Stimulated activated naive B cell treated with anti-CD40 and anti-IgM and Interleukin-4, amounts not matched to agents 10 μg/mL and 1 μg/mL and 100 μg/mL, for 72 hours (primary cell): ENCODE data around the gene NFATC2.
"Not testable (repeated sequence)": the region's sequence is repeated elsewhere in the genome, so short reads cannot be mapped to it uniquely, and the experiment has no call there.

Source experiments
- ATAC-seq, 2 donors: fragments of 150-1000 bp; cut with Tn5 transposase; replicated peaks; 2 replicates each; pipeline ENCODE4 v1.10.0; 2021; ENCODE audit warnings: moderate library complexity in 1 of 2
- DNase-seq: peaks from one replicate; pipeline ENCODE4 v3.0.0; 2021
- H3K27ac Mint-ChIP-seq: one replicate; pipeline ENCODE4 v1.8.0; 2022; ENCODE audit warnings: mild to moderate bottlenecking, mixed read lengths
- H3K27me3 Mint-ChIP-seq, 2 donors: one replicate each; pipeline ENCODE4 v1.8.0; 2022; ENCODE audit warnings: mixed read lengths in 2 of 2
- H3K36me3 Mint-ChIP-seq, 2 donors: one replicate each; pipeline ENCODE4 v1.8.0; 2022; ENCODE audit warnings: mixed read lengths in 2 of 2, mild to moderate bottlenecking in 1 of 2
- H3K4me1 Mint-ChIP-seq, 2 donors: one replicate each; pipeline ENCODE4 v1.8.0; 2022; ENCODE audit warnings: mixed read lengths in 2 of 2, mild to moderate bottlenecking in 1 of 2
- H3K4me3 Mint-ChIP-seq, 2 donors: one replicate each; pipeline ENCODE4 v1.8.0; 2022; ENCODE audit warnings: mild to moderate bottlenecking in 2 of 2, mixed read lengths in 2 of 2, moderate library complexity in 1 of 2
- H3K9me3 Mint-ChIP-seq, 2 donors: one replicate each; pipeline ENCODE4 v1.8.0; 2022; ENCODE audit warnings: mixed read lengths in 2 of 2, mild to moderate bottlenecking in 1 of 2

NFATC2 gene

GRCh38 chr20:51484831-51485230 lies 57.7 kb downstream of the NFATC2 start:
- no peak for DNase-seq
- H3K9me3 Mint-ChIP-seq: no peaks in the 10 kb centered on the region
- H3K4me3 Mint-ChIP-seq: no peak overlapping the region
- no peak overlapping the region for H3K27ac Mint-ChIP-seq
- peaks cover 49 to 74% of the 10 kb centered on the region in 2 donors for H3K4me1 Mint-ChIP-seq
- no peak for ATAC-seq
- peaks cover 54 to 78% of the 10 kb centered on the region in 2 donors for H3K36me3 Mint-ChIP-seq
- no peaks in the 10 kb centered on the region for H3K27me3 Mint-ChIP-seq

DNA sequence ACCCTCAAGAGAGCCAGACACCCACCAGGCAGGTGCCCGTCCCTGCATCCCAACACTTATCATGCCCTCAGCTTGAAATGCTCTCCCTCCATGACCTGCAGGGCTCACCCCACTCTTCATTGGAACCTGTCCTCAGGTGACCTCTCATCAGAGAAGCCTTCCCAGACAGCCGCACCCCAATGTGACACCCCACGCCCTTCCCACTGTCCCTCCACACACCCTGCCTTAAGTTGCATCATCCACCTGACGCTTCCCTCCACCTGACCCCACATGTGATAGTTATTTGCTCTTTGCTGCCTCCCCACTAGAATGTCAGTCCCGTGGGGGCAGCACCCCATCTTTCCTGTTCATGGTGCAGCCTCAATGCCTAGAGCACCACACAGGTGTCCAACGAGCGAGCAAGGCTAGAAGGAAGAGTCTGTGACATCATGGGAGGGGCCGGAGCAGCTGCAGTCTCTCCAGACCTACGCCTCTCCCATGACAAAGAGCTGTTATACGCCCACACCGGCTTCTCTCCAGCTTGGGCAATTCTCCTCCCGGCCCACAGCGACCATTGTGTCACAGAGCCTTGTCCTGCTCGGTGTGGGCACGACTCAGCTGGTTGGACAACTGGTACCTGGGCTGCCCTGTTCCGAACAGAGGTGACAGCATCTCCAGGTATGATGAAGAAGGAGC lies 58.2 kb downstream of the NFATC2 start:
- no peak overlapping the region for H3K4me3 Mint-ChIP-seq
- ATAC-seq: no peak
- H3K4me1 Mint-ChIP-seq: peaks cover 49 to 80% of the 10 kb centered on the region in 2 donors
- DNase-seq: no peak
- no peaks in the 10 kb centered on the region for H3K27me3 Mint-ChIP-seq
- no peak overlapping the region for H3K27ac Mint-ChIP-seq
- peaks cover 55 to 78% of the 10 kb centered on the region in 2 donors for H3K36me3 Mint-ChIP-seq
- H3K9me3 Mint-ChIP-seq: no peaks in the 10 kb centered on the region

GRCh38 chr20:51482836-51483473 lies 59.6 kb downstream of the NFATC2 start:
- peaks cover 49 to 78% of the 10 kb centered on the region in 2 donors for H3K4me1 Mint-ChIP-seq
- H3K4me3 Mint-ChIP-seq: no peak overlapping the region
- H3K36me3 Mint-ChIP-seq: peaks cover 63 to 83% of the 10 kb centered on the region in 2 donors

DNA sequence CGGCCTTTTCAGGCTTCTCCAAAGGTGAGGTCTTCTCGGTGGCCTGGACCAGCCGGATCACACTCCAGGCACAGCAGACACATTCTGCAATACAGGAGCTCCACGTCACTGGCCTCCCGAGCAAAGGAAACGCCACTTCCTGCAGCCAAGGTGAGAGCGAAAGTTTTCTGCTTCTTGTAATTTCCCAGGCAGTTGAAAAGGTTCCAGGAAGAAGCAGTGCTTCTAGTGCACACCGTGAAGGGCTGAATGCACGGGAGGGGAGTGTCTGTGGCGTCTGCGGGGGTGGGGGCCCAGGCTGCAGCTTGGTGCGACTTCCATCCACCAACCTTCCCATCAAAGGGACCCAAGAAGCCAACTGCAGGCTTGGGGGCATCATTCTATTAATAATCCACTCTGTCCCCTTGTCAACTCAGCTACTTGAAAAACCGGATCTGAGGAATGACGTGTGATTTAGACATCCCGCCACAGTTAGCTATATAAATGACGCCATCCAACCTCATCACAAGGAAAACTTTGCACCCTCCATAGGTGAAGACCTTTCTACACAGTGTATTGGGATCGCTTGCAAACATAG lies 61.1 kb downstream of the NFATC2 start:
- Mint-ChIP-seq H3K4me3 (peak overlapping the region; percentile 44 to 57), H3K27ac (peak overlapping the region; percentile 80), H3K9me3 (peaks cover 4 to 5% of the 10 kb centered on the region in 2 donors), H3K4me1 (peaks cover 50 to 74% of the 10 kb centered on the region in 2 donors), H3K27me3 (no peaks in the 10 kb centered on the region), H3K36me3 (peaks cover 63 to 78% of the 10 kb centered on the region in 2 donors)
- peak; percentile 20 to 27 for ATAC-seq
- DNase-seq: no peak

More at GRCh38 chr20:51482836-51483473, 59.6 kb downstream of the NFATC2 start:
- no peak for DNase-seq
- no peak for ATAC-seq
- Mint-ChIP-seq H3K27me3 (no peaks in the 10 kb centered on the region), H3K27ac (no peak overlapping the region), H3K9me3 (peaks cover 4 to 5% of the 10 kb centered on the region in 2 donors)

DNA sequence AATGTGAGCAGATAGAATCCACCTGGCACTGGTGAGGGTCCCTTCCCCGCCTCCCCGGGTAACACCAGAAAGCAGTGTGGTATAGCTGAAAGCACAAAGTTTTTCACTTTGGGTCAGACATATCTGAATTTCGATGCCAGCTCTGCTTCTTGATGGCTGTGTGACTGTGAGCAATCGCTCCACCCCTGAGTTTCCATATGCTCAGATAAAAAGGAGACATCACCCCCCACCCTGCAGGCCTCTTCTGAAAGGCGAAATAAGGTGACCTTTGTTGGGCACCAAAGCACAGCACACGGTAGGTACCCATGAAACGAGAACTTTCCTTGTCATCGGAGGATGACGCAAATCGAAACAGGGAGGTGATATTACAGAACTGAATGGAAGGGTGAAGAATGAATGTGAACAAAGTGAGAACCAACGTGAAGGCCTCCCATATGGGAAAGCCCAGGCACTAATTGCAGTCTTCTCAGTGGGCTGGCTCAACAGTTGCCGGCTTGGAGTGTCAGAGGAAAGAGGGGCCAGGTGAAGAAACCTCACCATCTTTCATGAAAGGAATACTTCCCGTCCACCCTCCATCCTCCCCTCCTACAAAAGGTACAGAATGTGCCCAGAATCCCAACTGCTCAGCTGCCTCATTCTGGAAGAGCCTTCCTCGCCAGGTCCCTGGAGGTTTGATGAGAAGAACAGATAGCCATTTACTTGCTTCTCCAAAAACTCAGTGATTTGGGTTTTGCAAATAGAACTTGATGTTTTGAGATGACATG lies 61.8 kb downstream of the NFATC2 start:
- peak; percentile 92 for ATAC-seq
- no peaks in the 10 kb centered on the region for H3K27me3 Mint-ChIP-seq

DNA sequence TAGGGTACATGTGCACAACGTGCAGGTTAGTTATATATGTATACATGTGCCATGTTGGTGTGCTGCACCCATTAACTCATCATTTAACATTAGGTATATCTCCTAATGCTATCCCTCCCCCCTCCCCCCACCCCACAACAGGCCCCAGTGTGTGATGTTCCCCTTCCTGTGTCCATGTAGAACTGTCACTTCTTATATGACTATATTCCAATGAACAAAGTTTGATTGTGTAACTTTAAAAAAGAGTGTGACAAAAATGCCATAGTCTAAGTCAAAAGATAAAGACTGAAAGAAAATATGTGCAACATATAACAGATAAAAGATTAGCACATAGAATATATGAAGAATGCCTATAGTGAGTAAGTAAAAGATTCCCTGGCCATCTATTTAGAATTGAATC lies 66.4 kb downstream of the NFATC2 start:
- Mint-ChIP-seq H3K36me3 (peaks cover 61 to 74% of the 10 kb centered on the region in 2 donors), H3K4me1 (peaks cover 24 to 34% of the 10 kb centered on the region in 2 donors)
- not testable (repeated sequence) for H3K9me3 Mint-ChIP-seq, H3K4me3 Mint-ChIP-seq, H3K27me3 Mint-ChIP-seq, H3K27ac Mint-ChIP-seq, DNase-seq, ATAC-seq

More for the DNA sequence above, 61.8 kb downstream of the NFATC2 start:
- peaks cover 51 to 67% of the 10 kb centered on the region in 2 donors for H3K4me1 Mint-ChIP-seq
- H3K4me3 Mint-ChIP-seq: peak overlapping the region; percentile 44 to 57
- peaks cover 4 to 5% of the 10 kb centered on the region in 2 donors for H3K9me3 Mint-ChIP-seq
- peaks cover 58 to 76% of the 10 kb centered on the region in 2 donors for H3K36me3 Mint-ChIP-seq
- DNase-seq: peak; percentile 66
- peak overlapping the region; percentile 80 for H3K27ac Mint-ChIP-seq

DNA sequence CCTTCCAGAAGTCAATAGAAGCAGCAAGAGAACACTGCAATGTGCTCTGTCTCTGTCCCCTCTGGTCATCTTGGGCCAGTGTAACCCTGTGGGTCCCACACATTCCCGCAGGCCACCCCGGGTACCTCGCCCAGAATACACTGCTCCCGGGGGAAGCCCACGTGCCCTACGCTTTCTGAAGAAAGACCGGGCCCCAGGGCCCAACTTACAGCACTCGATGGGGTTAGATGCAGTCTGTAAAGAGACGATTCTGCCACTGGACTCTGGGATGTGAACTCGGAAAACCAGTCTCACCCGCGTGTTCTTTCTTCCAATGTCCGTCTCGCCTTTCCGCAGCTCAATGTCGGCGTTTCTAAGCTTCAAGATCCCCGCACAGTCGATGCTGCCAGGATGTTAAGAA lies 68.7 kb downstream of the NFATC2 start:
- DNase-seq: no peak
- no peak for ATAC-seq
- H3K4me1 Mint-ChIP-seq: peaks cover 8 to 13% of the 10 kb centered on the region in 2 donors
- peaks cover 4% of the 10 kb centered on the region in 2 donors for H3K9me3 Mint-ChIP-seq
- no peak overlapping the region for H3K27ac Mint-ChIP-seq
- H3K36me3 Mint-ChIP-seq: peaks cover 60 to 75% of the 10 kb centered on the region in 2 donors
- H3K4me3 Mint-ChIP-seq: no peak overlapping the region
- no peaks in the 10 kb centered on the region for H3K27me3 Mint-ChIP-seq

GRCh38 chr20:51473256-51473655 lies 69.3 kb downstream of the NFATC2 start:
- Mint-ChIP-seq H3K9me3 (no peaks in the 10 kb centered on the region), H3K27me3 (no peaks in the 10 kb centered on the region), H3K36me3 (peaks cover 58 to 74% of the 10 kb centered on the region in 2 donors), H3K27ac (no peak overlapping the region), H3K4me1 (peaks cover 4 to 8% of the 10 kb centered on the region in 2 donors), H3K4me3 (no peak overlapping the region)
- ATAC-seq (no peak), DNase-seq (no peak)

- DNase-seq: no peak
Measured at GRCh38 chr20:51470907-51471411, 71.6 kb downstream of the NFATC2 start.

DNA sequence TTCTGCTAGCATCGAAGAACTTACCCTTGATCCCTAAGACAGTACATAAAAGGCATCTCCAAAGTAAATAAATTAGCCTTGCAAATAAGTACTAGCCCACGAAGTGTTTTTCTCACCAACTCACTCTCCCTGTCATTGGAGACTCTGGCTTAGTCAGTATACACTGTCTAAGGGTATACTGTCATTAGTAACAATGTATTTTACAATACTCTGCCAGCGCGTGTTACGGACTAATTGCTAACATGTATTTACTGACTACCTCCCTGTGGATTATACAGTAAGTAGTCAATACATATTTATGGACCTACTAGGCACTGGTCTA lies 72.1 kb downstream of the NFATC2 start:
- H3K27me3 Mint-ChIP-seq: no peaks in the 10 kb centered on the region
- no peak overlapping the region for H3K4me3 Mint-ChIP-seq
- no peak for DNase-seq
- H3K36me3 Mint-ChIP-seq: peaks cover 60 to 76% of the 10 kb centered on the region in 2 donors
- H3K27ac Mint-ChIP-seq: no peak overlapping the region
- peaks cover 2 to 3% of the 10 kb centered on the region in 2 donors for H3K4me1 Mint-ChIP-seq
- no peaks in the 10 kb centered on the region for H3K9me3 Mint-ChIP-seq
- no peak for ATAC-seq

More at GRCh38 chr20:51470907-51471411, 71.6 kb downstream of the NFATC2 start:
- Mint-ChIP-seq H3K27me3 (no peaks in the 10 kb centered on the region), H3K4me3 (no peak overlapping the region), H3K27ac (no peak overlapping the region), H3K36me3 (peaks cover 58 to 76% of the 10 kb centered on the region in 2 donors), H3K4me1 (peaks cover 0 to 2% of the 10 kb centered on the region in 2 donors), H3K9me3 (no peaks in the 10 kb centered on the region)
- ATAC-seq: no peak

GRCh38 chr20:51469578-51470498 lies 72.7 kb downstream of the NFATC2 start:
- Mint-ChIP-seq H3K27ac (peak overlapping the region; percentile 9), H3K4me3 (no peak overlapping the region), H3K4me1 (peaks cover 4 to 5% of the 10 kb centered on the region in 2 donors), H3K36me3 (peaks cover 62 to 77% of the 10 kb centered on the region in 2 donors), H3K27me3 (no peaks in the 10 kb centered on the region), H3K9me3 (no peaks in the 10 kb centered on the region)
- no peak for ATAC-seq
- no peak for DNase-seq

GRCh38 chr20:51469046-51469445 lies 73.5 kb downstream of the NFATC2 start:
- ATAC-seq (no peak), DNase-seq (no peak)
- Mint-ChIP-seq H3K36me3 (peaks cover 63 to 81% of the 10 kb centered on the region in 2 donors), H3K9me3 (no peaks in the 10 kb centered on the region), H3K27ac (peak overlapping the region; percentile 9), H3K4me1 (peaks cover 4 to 5% of the 10 kb centered on the region in 2 donors), H3K27me3 (no peaks in the 10 kb centered on the region), H3K4me3 (no peak overlapping the region)

DNA sequence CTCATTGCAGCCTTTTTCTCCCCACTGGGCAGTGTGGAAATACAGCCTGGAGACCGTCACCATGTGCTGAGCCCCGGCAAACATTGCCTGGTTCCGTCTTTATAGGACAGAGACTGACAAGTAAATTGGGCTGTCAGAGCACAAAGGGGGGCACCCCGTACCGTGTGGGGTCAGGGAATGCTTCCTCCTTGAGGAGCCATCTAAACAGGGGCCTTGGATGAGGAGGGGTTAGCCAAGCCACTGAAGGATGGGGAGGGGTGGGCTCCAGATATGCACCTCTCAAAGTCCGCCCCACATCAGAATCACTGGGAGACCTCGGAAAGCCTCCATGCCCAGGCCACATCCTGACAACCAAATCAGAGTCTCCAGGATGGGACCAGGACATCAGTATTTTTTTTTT lies 73.9 kb downstream of the NFATC2 start:
- DNase-seq (no peak), ATAC-seq (no peak)
- Mint-ChIP-seq H3K27ac (no peak overlapping the region), H3K27me3 (no peaks in the 10 kb centered on the region), H3K4me3 (no peak overlapping the region), H3K4me1 (peaks cover 4 to 7% of the 10 kb centered on the region in 2 donors), H3K36me3 (peaks cover 63 to 80% of the 10 kb centered on the region in 2 donors), H3K9me3 (no peaks in the 10 kb centered on the region)
